C4-2B (cell line): ENCODE results near the gene CDHR5.

Source experiments
- CTCF ChIP-seq: fragments of 450-650 bp; conservative IDR thresholded peaks from 2 replicates; pipeline ENCODE4 v1.5.1; 2017; ENCODE audit warnings: mild to moderate bottlenecking
- ZFX ChIP-seq: fragments of 450-650 bp; IDR thresholded peaks from 2 replicates; pipeline ENCODE4 v1.6.1; 2017

GRCh38 chr11:607971-608659, 16.6 kb downstream of the CDHR5 start:
- TF ChIP-seq CTCF (no peak), ZFX (no peak)
